Stimulated activated CD8-positive, alpha-beta memory T cell treated with anti-CD3 and anti-CD28 coated beads, Interleukin-12 subunit alpha, Interleukin-12 subunit beta, amount 100 ng/mL, for 24 hours (primary cell): ENCODE data around the gene MED10.

Experiments used
- DNase-seq: peaks from one replicate; pipeline ENCODE4 v3.0.0-alpha.2; 2020; ENCODE audit errors: extremely low read depth

The MED10 gene

DNA sequence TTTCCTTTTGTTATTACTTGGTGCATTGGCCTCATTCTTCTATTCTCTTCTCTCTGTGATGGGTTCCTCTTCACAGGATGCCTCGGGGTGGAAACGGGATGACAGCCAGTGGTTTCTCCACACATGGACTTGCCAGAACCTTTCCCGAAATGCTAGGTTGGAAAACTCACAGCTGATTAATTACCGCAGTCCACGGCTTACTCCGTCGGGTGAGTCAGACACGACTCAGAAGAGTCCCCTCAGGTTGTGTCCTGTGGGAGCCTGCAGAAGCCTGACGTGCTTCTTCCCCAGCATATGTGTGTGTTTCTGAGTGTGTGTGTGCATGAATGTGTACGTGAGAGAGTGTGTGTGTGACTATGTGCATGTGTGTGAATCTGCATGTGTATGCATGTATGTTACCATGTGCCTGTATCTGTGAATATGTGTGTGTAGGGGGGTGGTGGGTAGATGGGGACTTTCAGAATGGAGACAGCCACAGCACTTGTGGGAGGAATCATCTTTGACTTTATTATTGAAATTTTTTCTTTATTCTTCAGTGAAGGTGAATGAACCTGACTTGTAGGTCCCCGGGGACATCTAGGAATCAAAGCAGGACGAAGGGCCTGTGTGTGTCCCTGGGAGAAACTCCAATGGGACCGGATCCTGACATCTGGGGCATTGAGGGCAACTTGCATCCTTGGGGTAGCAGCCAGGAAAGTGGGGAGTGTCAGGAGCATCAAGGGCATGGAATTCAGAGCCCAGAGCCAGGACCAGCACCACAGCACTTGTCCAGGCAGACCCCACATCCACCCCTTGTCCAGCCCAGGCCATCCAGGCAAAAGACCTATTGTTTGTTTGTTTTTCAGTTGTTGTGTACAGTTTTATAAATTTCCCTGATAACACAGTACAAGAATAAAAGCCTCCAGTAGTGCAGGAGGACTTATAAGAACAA, 21.9 kb upstream of the MED10 start:
- DNase-seq, result no peak

DNA sequence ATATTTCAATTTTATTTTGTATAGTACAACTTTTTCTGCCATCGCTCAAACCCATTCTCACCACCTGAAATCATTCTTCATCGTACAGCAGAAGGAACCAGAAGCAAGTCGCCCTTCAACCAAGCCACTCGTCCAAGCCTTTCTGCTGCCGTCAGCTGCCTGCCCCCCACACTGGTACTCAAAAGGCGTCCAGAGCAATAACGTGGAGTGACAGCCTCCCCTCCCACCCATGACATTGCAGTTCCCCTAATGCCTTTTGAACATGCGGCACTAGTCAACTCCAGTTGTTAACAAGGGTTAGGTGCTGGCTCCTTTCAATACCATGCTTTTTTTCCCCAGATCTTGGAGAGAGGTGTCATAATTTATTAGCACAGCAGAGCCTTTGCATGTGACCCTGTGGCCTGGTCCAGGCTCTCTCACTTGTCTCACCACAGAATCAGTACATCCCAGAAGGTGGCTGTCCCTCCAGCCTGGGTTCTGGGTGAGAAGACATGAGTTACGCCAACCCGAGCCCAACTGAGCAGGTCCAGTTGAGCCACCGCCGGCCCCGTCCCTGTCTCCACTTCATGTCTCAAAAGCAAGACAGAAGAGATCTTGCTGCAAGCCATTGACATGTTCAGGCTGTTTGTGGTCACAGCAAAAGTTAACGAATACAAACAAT, 20.4 kb upstream of the MED10 start:
- no peak for DNase-seq

DNA sequence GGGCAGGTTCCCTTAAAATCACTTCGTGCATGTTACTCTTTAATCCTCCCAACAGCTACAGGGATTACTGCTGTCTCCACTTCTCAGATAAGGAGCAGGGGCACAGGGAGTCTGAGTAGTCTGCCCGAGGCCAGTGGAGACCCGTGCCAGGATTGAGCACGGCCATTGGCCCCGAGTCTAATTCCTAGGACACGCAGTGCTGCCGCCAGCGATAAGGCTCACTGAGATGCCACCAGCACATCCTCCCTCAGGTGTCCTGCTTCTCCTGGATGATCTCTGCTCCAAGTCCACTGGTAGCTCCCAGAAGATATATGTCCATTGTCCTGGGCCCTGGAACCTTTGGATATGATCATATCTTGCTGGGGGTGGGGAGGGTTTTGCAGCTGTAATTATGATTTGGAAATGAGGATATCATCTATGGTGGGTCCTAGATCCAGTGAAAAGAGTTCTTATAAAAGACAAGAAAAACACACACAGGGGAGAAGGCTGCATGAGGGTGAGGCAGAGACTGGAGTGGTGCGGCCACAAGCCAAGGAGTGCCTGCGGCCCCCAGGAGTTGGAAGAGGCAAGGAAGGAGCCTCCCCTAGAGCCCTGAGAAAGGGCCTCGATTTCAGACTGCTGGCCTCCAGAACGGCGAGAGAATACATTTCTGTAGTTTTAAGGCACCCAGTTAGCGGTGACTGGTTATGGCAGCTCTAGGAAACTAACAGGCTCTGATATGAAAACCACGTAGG, 19.4 kb upstream of the MED10 start:
- no peak for DNase-seq

DNA sequence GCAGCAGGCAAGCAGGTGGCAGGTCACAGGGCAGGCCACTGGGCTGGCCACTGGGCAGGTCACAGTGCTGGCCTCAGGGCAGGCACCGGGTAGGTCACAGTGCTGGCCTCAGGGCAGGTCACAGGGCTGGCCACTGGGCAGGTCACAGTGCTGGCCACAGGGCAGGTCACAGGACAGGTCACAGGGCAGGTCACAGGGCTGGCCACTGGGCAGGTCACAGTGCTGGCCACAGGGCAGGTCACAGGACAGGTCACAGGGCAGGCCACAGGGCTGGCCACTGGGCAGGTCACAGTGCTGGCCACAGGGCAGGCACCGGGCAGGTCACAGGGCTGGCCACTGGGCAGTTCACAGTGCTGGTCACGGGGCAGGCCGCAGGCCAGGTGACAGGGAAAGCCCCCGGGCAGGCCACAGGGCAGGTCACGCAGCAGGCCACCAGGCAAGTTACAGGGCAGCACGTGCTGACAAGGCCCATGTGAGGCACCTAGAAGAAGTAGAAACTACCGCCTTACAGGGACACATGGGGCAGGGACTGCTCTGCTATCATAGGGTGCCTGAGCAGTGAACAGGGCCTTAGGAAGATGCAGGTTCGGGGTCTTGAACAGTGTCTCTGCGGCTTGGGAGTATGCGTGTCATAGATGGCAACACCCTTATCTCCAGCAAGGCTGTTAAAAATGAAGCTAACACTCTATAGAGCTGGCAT, 18.6 kb upstream of the MED10 start:
- no peak for DNase-seq

DNA sequence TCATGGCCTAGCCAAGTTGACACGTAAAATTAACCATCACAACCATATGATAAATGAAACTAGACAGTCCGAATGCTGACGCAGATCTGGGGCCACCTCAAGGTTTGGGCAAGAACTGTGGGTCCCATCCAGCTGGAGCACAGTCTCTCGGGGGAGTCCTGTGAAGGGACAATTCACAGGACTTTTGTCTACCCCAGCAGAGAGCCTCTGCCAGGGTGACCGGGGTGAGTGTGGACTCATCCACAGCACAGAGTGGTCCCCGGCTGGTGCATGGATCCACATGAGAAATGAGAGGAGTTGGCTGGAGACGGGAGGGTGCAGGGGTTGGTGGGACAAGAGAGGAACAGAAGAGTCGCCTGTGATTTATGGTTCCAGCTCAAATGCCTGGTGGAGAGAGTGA, 17.7 kb upstream of the MED10 start:
- no peak for DNase-seq

DNA sequence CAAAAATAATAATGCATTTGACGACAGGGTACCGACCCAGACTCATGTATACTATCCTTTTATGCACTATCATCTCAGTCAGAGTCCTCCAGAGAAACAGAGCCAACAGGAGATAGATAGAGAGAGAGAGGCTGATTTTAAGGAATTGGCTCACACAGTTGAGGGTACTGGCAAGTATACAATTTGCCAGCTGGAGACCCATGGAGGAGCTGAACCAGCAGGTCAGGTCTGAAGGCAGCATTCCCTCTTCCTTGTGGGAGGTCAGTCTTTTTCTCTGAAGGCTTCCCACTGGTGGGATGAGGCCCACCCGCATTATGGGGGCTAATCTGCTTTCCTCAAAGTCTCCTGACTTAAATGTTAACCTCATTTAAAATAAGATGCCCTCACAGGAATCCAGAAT, 17.3 kb upstream of the MED10 start:
- DNase-seq, result no peak

DNA sequence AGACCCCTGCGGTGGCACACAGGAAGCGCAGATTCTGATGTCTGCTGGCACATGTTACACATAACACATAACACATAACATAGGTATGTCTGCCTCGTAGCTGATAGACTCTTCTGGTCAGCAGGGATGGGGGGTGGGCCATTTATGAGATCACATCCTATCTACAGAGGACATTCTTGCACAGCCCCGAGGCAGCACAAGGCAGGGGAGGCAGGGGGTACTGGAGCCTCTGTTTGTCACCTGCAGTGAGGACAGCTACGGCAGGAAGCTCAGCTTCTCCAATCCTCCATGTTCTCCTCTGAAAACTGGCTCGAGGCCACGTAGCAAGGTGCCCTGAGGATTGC, 16.7 kb upstream of the MED10 start:
- no peak for DNase-seq

DNA sequence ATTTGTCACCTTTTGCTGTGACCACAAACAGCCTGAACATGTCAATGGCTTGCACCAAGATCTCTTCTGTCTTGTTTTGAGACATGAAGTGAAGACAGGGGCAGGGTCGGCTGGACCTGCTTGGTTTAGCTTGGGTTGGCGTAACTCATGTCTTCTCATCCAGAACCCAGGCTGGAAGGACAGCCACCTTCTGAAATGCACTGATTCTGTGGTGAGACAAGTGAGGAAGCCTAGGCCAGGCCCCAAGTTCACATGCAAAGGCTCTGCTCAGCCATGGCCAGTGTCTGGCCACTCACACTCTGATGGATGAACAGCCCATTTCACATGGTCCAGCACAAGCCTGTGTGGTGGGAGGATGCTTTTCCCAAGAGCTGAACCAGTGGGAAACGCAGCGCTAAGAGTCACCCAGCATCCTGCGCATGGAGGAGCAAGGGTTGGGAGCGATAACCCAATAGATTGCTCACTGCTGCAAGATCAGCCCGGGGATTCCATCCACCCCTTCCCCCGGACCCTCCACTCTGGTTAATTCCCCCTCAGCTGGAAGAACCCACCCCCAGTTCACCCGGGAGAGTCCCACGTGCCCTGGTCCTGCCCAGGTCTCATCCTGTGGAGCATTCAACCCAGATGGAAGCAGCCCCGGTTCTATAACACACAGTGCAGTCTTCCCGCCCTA, 16.2 kb upstream of the MED10 start:
- no peak for DNase-seq

DNA sequence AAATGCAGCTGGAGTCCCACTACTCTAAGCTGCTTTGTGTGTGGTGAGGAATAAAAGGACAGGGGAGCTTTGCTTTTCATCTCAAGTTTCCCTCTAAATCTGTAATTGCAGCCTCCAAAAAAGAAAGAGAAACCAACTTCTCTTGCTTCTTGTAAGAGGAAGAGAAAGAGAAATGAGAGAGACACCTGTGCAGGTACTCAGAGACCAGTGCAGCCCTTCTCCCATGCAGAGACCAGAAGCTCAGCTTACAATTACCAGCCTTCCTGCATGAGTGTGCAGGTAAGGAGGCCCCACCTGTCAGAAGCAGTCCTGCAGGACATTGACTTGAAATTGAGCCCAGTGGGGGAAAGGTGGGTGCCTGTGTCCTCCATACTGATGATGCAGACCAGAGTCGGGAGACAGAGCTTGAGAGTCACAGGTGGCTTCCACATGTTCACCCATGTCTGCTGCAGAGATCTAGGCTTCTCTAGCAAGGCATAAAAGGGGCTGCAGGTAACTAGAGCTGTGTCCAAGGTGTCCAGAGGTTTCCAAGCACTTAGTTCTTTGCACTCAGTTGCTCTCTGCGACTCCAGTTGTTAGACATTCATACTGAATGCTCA, 15.3 kb upstream of the MED10 start:
- DNase-seq, result no peak

DNA sequence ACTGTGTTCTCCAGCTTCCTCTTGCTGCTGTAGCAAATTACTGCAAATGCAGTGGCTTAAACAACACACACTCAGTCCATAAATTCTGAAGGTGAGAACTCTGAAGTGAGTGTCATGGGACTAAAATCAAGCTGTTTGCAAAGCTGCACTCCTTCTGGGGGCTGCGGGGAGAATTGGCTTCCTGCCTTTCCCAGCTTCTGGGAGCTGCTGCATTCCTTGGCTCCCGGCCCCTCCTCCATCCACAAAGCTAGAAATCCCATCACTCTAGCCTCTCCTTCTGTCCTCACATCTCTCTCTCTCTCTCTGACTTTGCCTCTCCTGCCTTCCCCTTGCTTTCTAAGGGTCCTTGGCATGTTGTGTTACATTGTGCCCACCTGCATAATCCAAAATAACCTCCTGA, 14.2 kb upstream of the MED10 start:
- DNase-seq, result no peak

DNA sequence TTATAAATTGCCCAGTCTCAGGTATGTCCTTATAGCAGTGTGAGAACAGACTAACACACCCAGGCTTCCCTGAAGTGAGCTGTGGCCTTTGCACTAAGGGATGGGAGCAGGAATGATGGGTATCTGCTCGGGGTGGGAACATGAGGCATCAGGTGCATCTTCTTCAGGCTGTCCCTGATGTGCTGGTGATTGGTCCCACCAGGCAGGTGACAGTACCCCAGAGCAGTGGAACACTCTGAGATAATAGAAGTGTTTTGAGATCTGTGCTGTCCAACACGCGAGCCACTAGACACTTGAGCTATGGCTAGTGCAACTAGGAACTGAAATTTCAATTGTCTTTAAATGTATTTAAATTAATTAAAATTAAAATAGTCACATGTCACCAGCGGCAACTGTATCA, 12.8 kb upstream of the MED10 start:
- no peak for DNase-seq

DNA sequence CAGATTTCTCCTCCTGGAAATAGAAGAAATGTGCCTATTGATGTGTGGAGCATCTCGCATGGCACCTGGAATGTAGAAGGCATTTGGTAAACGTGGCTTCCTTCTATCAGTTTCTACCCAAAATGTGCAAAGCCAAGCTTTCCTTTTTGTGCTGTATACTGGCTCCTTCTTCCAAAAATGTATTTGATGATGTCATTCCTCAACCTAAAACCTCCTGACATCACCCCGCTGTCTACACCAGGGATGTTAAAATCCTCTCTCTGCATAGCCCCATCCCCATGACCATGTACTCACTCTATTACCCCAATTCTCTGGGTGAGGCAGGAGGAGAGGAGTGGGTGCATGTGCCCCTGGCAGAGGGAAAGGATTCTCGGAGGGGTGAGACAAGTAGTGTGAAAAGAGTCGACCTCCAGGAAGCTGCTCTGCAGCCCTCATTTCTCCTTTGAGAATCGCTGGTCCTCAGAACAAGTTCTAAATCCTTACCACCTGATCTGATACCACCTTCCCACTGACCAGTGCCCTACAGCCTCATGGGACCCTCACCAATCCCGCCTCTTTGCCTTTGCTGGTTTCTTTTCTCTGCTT, 11.7 kb upstream of the MED10 start:
- DNase-seq, result no peak

DNA sequence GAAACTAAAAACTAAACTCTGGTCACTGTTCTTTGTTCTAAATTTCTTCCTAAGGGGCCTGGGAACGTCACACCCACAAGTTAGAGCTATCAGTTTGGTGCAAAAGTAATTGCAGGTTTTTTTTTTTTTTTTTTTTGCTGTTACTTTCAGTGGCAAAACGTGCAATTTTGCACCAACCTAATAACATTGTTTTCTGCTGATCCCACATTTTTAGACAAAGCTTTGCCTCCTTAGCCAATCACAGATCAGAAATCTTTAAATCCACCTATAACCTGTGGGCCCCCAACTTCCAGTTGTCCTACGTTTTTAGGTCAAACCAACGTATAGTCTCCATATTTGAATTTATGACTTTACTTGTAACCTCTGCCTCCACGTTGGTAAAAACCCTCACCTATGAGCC, 11.1 kb upstream of the MED10 start:
- no peak for DNase-seq

DNA sequence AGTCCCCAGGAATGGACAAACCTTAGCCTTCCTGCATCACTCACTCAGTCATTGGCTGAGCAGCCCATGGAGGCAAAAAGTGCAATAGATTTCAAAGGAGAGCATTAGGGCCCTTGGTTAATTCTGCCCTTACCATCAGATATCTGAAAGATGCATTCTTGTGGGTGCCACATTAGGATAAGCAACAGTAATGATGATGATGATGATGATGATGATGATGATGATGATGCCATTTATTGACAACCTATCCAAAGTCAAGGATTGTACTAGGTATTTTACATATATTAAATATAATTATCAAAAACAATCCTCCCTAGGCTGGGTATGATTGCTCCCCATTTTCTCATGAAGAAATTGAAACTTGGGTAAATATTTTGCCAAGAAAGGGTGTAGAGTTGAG, 9.6 kb upstream of the MED10 start:
- no peak for DNase-seq

DNA sequence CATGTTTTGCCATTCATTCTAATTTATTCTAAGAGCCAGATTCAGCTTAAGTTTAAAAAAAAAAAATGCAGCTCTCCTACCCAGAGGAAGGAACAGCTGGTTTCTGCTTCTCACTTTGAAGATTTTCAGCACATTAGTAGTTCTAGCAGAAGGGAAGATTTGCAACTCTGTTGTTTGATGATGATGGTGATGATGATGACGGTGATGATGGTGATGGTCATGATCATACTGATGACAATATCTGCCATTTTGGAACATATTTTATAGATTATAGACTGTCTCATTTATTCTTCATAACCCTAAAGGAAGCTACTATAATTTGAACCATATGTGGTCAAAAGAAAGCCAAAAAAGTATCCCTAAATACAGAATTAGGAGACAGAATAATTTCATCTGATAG, 7.9 kb upstream of the MED10 start:
- no peak for DNase-seq

DNA sequence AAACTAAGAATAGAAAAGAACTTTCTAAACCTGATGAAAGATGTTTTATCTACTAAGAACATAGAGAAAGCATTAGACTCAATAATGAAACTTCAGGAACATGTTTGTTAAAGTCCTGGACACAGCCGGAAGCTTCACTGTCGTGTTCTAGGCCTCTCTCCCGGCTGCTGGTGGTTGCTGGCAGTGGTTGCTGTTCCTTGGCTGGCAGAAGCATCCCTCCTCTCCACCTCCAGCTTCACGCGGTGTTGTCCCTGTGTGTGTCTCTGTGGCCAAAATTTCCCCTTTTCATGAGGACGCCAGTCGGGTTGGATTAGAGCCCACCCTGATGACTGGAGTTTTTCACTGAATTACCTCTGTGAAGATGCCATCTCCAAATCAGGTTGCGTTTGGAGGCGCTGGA, 6.5 kb upstream of the MED10 start:
- DNase-seq, result no peak

DNA sequence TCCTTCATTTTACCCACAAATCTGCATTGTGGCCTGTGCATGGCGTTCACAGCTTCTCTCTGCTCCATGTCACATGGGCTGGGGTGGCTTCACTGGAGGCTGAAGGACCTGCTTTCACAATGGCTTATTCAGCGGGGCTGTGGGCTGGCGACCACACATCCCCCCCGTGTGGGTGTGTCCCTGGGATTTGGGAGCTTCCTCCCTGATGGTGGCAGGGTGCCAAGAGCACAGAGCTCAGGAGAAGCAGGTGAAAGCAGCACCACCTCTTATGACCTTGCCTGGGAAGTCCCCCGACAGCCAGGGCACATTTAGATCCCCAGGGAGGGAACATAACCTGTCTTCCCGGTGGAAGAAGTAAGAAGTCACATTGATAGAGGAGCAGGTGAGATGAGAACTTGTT, 5.0 kb upstream of the MED10 start:
- DNase-seq, result no peak

DNA sequence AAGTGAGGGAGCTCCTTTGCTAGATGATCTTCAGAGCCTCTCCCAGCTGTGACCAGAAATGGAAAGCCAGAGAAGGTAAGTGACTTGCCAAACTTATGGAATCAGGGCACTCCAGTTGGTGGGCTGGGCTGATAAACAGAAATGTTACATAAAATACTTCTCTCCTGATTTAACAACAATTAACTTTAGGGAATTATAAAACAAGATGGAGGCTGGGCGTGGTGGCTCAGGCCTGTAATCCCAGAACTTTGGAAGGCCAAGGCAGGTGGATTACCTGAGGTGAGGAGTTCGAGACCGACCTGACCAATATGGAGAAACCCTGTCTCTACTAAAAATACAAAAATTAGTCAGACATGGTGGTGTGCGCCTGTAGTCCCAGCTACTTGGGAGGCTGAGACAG, 899 bp upstream of the MED10 start:
- DNase-seq, result no peak

DNA sequence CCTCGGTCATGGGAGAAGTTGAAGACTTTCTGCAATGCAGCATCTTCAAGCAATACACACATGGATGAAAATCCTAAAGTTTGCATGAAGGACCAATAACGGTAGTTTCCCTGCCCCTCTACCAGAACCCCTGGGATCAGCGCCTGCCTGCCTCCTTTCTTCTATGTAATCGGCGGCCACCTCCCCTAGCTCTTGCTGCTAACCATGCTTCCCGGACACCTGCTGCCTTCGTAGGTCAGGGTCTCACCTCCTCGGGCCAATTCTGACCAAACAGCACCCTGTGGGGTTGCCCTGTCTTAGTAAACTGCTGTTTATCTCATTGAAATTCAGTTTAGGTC, 388 bp upstream of the MED10 start:
- DNase-seq, result no peak

DNA sequence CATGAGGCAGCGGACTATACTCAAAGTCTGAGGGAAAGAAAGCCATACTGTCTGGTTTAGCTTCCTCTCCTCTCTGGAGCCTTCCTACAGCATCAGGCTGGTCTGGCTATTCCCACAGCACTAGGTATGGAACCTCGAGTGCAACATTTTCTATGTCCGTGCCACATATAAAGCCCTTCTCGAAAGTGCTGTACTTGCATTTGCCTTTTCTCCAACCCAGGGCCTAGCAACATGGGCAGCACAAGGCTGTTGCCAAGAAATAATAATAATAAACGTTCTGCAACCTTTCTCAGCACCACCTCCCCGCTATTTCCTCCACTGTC, 804 bp downstream of the MED10 start:
- DNase-seq, result no peak

DNA sequence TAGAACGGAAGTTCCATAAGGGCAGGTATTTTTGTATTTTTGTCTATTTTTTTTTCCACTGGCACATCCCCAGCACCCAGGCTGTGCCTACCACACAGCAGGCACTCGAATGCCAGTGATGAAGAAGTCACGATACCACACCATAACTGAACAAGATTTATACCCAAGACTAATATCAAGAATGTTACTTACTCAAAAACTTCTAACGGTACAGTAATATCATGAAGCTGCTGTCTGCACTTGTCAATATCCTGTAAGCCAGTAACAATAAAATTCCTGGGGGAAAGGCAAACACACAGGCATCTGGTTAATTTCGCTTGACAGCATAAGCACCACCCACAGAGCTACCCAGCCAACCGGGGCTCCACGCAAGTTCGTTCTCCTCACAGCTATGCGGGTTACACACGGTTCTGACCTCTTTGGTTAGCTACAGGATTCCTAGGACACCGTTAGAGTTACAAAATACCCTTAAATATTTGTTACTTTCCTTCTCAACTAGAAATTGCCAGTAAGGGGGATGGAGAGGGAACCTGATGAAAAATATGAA, 1.3 kb downstream of the MED10 start:
- no peak for DNase-seq
